22Rv1 (cell line): ENCODE data around the gene DPEP2.

Experiments
- ZFX ChIP-seq: fragments of 450-650 bp; IDR thresholded peaks from 2 replicates; pipeline ENCODE4 v1.6.1; 2017; ENCODE audit warnings: antibody characterized with exemption, borderline replicate concordance
- TF ChIP-seq, protein P1 (sequence below): fragments of 450-650 bp; IDR thresholded peaks from 2 replicates; pipeline ENCODE4 v1.5.1; 2017; ENCODE audit warnings: mild to moderate bottlenecking

GRCh38 chr16:67945392-67945933 lies 53.8 kb downstream of the DPEP2 start:
- TF ChIP-seq, protein P1, sequence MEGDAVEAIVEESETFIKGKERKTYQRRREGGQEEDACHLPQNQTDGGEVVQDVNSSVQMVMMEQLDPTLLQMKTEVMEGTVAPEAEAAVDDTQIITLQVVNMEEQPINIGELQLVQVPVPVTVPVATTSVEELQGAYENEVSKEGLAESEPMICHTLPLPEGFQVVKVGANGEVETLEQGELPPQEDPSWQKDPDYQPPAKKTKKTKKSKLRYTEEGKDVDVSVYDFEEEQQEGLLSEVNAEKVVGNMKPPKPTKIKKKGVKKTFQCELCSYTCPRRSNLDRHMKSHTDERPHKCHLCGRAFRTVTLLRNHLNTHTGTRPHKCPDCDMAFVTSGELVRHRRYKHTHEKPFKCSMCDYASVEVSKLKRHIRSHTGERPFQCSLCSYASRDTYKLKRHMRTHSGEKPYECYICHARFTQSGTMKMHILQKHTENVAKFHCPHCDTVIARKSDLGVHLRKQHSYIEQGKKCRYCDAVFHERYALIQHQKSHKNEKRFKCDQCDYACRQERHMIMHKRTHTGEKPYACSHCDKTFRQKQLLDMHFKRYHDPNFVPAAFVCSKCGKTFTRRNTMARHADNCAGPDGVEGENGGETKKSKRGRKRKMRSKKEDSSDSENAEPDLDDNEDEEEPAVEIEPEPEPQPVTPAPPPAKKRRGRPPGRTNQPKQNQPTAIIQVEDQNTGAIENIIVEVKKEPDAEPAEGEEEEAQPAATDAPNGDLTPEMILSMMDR = no peak
- TF ChIP-seq ZFX = no peak
